Chondrocyte (in vitro differentiated cells): ENCODE data around the gene COL1A1. TPM values are rescaled to one million over a fixed set of nuclear protein-coding genes. Genes with fewer than 3 reads are reported as not detected.

Experiments
- DNase-seq: peaks from one replicate; pipeline ENCODE4 v3.0.0; 2021; ENCODE audit warnings: mixed read lengths, low spot score
- H3K27ac Mint-ChIP-seq: one replicate; pipeline ENCODE4 v1.8.0; 2021; ENCODE audit warnings: mild to moderate bottlenecking, moderate library complexity, mixed read lengths; ENCODE audit not compliant: unreplicated experiment
- H3K27me3 Mint-ChIP-seq: 2 replicates; pipeline ENCODE4 v1.8.0; 2021; ENCODE audit warnings: low read depth, mixed read lengths
- H3K36me3 Mint-ChIP-seq: 2 replicates; pipeline ENCODE4 v1.8.0; 2021; ENCODE audit warnings: low read depth, mixed read lengths
- H3K4me1 Mint-ChIP-seq: 2 replicates; pipeline ENCODE4 v1.8.0; 2021; ENCODE audit warnings: low read depth, mild to moderate bottlenecking, mixed read lengths
- H3K4me3 Mint-ChIP-seq: one replicate; pipeline ENCODE4 v1.8.0; 2021; ENCODE audit warnings: mild to moderate bottlenecking, moderate library complexity, mixed read lengths; ENCODE audit not compliant: unreplicated experiment
- H3K9me3 Mint-ChIP-seq: 2 replicates; pipeline ENCODE4 v1.8.0; 2021; ENCODE audit warnings: low read depth, mixed read lengths
- CTCF ChIP-seq: fragments of 200-600 bp; sonication (generic); IDR thresholded peaks from 2 replicates; pipeline ENCODE4 v1.5.0; 2021; ENCODE audit warnings: antibody characterized with exemption, mild to moderate bottlenecking, moderate library complexity
- long read RNA-seq: library from polyadenylated mRNA; stranded (forward); transcript quantifications from one replicate; pipeline ENCODE4 v2.0.0, GENCODE V29; 2021
- total RNA-seq: library from RNA; stranded (reverse); gene quantifications from 3 replicates; pipeline ENCODE4 v1.2.1, GENCODE V29; 2021

COL1A1 gene
- 34,852 to 36,120 TPM (median 35,333 TPM) in 3 replicates for total RNA-seq
- long read RNA-seq, full-length matches to known transcripts, result 69,588 of 89,957 reads
- long read RNA-seq, partial matches to known transcripts, result 13,348 of 89,957 reads
- long read RNA-seq, other reads (novel, unspliced or antisense), result 7,021 of 89,957 reads

- peaks cover 76% of the 10 kb centered on the region for H3K4me1 Mint-ChIP-seq
- H3K9me3 Mint-ChIP-seq, result no peaks in the 10 kb centered on the region
- peak; percentile 98 for DNase-seq
- peak within 1 kb of the TSS; percentile 100 for H3K27ac Mint-ChIP-seq
- no peaks in the 10 kb centered on the region for H3K27me3 Mint-ChIP-seq
- no peak for TF ChIP-seq CTCF
- H3K4me3 Mint-ChIP-seq, result peak within 1 kb of the TSS; percentile 99
- H3K36me3 Mint-ChIP-seq, result peaks cover 44% of the 10 kb centered on the region
Measured at GRCh38 chr17:50201276-50201854, at the start of gene COL1A1. Gene COL1A1, minus strand, starts transcription at chr17:50201631. Its CDS starts 118 bp downstream, at chr17:50201513.

DNA sequence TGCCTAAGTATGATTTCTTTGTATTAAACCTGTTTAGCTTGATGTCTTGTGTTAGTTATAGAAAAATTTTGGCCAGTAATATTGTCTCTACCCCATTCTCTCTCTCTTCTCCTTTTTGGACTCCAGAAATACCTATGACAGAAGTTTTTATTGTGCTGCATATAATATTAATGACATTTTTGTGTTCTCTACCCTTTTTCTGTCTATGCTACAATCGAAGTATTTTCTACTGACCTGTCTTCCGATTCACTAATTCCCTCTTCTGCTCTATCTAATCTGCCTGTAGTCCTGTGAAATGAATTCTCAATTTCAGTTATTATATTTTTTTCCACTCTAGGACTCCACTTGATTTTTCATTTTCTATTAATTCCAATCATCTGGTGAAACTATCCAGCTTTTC, 46.8 kb upstream of the COL1A1 start:
- no peak for TF ChIP-seq CTCF
- Mint-ChIP-seq H3K4me1 (no peaks in the 10 kb centered on the region), H3K36me3 (peaks cover 17% of the 10 kb centered on the region), H3K4me3 (no peak overlapping the region), H3K27me3 (no peaks in the 10 kb centered on the region), H3K9me3 (peaks cover 32% of the 10 kb centered on the region), H3K27ac (no peak overlapping the region)
- no peak for DNase-seq

DNA sequence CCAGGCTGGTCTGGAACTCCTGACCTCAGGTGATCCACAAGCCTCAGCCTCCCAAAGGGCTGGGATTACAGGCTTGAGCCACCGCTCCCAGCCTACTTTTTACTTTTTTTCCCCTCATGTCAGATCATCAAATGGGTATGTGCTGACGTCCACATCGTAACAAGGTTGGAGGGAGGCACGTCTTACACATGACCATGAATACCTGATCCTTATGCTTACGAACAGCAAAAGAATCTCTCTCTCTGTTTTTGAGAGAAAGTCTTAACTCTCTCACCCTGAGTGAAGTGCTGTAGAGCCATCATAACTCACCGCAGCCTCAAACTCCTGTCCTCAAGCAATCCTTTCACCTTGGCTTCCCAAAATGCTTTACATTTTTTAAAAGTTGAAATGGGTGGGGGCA, 43.3 kb upstream of the COL1A1 start:
- TF ChIP-seq CTCF, result no peak
- no peak for DNase-seq
- H3K36me3 Mint-ChIP-seq, result peaks cover 14% of the 10 kb centered on the region
- peaks cover 29% of the 10 kb centered on the region for H3K9me3 Mint-ChIP-seq
- no peak overlapping the region for H3K27ac Mint-ChIP-seq
- H3K27me3 Mint-ChIP-seq, result no peaks in the 10 kb centered on the region
- H3K4me1 Mint-ChIP-seq, result peaks cover 17% of the 10 kb centered on the region
- H3K4me3 Mint-ChIP-seq, result no peak overlapping the region

DNA sequence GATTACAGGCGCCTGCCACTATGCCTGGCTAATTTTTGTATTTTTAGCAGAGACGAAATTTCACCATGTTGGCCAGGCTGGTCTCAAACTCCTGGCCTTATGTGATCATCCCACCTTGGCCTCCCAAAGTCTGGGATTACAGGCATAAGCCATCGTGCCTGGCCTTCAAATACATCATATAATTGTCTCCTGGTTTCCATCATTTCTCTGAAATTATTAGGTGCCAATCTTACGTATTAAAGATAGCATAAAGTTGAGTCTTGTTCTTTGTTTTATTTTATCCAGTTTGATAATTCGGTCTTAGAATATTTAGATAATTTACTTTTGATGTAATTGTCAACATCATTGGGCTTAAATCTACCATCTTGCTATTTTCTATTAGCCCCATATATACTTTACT, 40.0 kb upstream of the COL1A1 start:
- TF ChIP-seq CTCF, result no peak
- Mint-ChIP-seq H3K9me3 (peaks cover 7% of the 10 kb centered on the region), H3K36me3 (peaks cover 1% of the 10 kb centered on the region), H3K27ac (peak overlapping the region; percentile 90), H3K4me1 (peaks cover 50% of the 10 kb centered on the region), H3K27me3 (no peaks in the 10 kb centered on the region), H3K4me3 (no peak overlapping the region)
- DNase-seq, result no peak

DNA sequence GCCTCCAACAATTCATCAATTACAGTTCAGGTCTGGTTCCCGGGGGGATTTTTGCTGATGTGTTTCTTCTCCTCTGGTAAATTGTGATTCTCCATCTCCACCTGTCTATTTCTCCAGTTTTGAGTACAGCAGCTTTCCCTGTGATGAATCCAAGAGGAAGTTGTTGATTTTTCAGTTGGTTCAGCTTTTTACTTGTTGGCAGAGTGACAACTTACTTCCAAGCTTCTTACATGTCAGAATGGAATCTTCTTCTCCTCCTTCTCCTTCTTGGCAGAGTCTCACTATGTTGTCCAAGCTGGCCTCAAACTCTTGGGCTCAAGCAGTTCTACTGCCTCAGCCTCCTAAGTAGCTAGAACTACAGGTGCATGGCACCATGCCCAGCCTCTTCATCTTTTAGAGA, 39.4 kb upstream of the COL1A1 start:
- H3K27me3 Mint-ChIP-seq, result no peaks in the 10 kb centered on the region
- H3K9me3 Mint-ChIP-seq, result peaks cover 7% of the 10 kb centered on the region
- no peak for DNase-seq
- H3K27ac Mint-ChIP-seq, result peak overlapping the region; percentile 90
- TF ChIP-seq CTCF, result no peak
- peaks cover 1% of the 10 kb centered on the region for H3K36me3 Mint-ChIP-seq
- H3K4me1 Mint-ChIP-seq, result peaks cover 55% of the 10 kb centered on the region
- no peak overlapping the region for H3K4me3 Mint-ChIP-seq
